GM12874 (cell line): ENCODE results near the gene TEX13C.

Source experiments
- CTCF ChIP-seq: IDR thresholded peaks from 2 replicates; pipeline ENCODE4 v1.5.1; 2011; ENCODE audit warnings: low read depth, mild to moderate bottlenecking, control low read depth, low read length, moderate library complexity; ENCODE audit not compliant: insufficient read depth

Gene TEX13C

GRCh38 chrX:125295337-125295736 is 24.3 kb upstream of the TEX13C start:
- TF ChIP-seq CTCF, result no peak

- TF ChIP-seq CTCF, result no peak
Observed at GRCh38 chrX:125298871-125299270, 20.8 kb upstream of the TEX13C start.

- no peak for TF ChIP-seq CTCF
Observed at GRCh38 chrX:125306335-125306866, 13.3 kb upstream of the TEX13C start.

GRCh38 chrX:125308653-125309052 is 11.0 kb upstream of the TEX13C start:
- TF ChIP-seq CTCF, result no peak

- TF ChIP-seq CTCF, result no peak
Observed at GRCh38 chrX:125322431-125322830, 2.8 kb downstream of the TEX13C start.

GRCh38 chrX:125326599-125326998 is 6.9 kb downstream of the TEX13C start:
- TF ChIP-seq CTCF, result no peak

- no peak for TF ChIP-seq CTCF
Observed at GRCh38 chrX:125327891-125328290, 8.2 kb downstream of the TEX13C start.
